Measurements from ENCODE around the gene NHLRC4.
"Not testable (repeated sequence)": the region's sequence is repeated elsewhere in the genome, so short reads cannot be mapped to it uniquely, and the experiment has no call there.

The NHLRC4 gene

DNA sequence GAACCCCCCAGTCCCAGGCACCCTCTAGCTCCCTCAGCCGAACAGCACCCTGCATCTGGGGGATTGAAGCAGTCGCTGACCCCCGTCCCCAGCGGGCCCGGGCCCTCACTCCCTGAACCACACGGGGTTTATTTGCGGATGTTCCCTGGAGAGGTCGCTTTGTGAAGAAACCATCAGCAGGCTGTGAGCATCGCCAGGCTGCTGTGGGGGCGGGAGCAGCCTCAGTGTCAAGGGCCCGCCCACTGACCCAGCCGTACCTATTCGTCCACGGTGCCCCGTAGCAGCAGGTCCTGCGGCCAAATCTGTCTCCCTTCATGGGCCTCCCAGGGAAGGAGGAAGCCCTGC lies 16.6 kb downstream of the NHLRC4 start:
- DNase-seq (ENCODE audit: low spot score), result no peak

DNA sequence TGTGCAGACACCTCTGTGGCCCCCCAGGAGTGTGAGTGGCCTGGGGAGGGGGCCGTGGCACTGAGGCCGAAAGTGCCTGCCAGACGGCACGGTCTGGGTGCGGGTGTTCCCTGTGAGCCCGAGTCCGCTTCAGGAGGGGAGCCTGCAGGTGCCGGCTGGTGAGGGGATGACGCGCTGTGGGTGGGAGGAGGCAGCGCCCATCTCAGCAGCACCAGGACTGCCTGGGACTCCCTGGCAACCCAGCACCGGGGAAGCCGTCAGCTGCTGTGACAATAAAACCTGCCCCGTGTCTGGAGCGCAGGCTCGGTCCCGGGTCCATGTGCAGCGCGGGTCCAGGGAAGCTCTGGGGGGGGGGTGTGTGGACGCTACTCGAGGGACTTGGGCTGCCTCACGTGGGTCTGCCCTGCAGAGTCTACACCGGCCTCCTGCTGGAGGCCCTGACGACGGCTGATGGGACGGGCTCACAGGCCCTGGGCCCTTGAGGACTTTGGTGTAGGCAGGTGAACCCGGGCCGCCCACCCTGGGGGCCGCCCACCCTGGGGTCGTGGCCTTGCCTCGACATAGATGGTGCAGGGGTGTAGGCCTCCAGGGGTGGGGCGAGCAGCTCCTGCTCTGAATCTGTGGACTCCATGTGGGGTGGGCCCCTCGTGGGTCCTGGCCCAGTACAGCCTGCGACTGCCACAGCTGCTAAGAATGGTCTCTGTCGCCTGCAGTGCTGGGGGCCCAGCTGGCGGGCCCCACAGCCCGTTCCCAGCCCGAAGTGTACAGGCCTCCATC lies 17.2 kb downstream of the NHLRC4 start:
- no peak for DNase-seq (ENCODE audit: low spot score)

DNA sequence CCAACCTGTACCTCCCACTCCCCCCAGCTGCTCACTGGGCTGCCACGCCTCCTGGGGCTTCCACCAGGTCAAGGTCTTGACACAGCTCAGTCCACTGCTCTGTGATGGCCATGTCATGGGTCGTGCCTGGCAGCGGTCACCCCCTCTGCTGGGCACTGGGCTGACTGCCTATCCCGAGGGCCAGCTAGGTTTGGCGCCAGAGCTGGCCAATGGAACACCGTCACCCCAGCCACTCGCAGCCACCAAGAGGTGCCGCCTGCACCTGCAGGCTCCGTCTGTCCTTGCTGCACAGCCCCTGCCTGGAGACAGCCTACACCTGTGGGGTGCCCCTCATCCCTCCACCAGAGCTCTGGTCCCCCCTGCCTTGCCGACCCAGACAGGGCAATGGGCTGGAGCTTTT lies 18.5 kb downstream of the NHLRC4 start:
- DNase-seq (ENCODE audit: low spot score), result no peak

DNA sequence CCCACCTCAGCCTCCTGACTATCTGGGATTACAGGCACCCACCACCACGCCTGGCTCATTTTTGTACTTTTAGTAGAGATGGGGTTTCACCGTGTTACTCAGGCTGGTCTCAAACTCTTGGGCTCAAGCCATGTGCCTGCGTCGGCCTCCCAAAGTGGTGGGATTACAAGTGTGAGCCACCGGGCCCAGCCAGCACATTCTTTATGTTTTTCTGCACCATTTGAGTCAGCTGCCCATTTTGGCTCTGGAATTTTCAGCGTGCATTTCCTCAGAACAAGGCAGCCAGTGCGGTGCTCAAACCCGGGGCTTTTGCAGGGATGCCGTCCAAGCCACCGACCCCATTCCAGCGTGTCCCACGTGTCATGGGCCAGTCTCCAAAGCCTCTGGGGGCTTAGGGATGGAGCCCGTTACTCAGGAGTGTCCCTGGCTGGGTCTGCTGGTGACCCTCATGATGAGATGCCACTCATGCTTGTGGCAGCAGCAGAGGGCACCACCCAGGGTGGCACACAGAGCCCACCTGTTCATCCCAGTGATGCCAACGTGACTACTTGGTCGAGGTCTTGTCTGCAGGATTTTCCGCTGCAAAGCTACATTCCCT lies 19.3 kb downstream of the NHLRC4 start:
- no peak for DNase-seq (ENCODE audit: low spot score)

DNA sequence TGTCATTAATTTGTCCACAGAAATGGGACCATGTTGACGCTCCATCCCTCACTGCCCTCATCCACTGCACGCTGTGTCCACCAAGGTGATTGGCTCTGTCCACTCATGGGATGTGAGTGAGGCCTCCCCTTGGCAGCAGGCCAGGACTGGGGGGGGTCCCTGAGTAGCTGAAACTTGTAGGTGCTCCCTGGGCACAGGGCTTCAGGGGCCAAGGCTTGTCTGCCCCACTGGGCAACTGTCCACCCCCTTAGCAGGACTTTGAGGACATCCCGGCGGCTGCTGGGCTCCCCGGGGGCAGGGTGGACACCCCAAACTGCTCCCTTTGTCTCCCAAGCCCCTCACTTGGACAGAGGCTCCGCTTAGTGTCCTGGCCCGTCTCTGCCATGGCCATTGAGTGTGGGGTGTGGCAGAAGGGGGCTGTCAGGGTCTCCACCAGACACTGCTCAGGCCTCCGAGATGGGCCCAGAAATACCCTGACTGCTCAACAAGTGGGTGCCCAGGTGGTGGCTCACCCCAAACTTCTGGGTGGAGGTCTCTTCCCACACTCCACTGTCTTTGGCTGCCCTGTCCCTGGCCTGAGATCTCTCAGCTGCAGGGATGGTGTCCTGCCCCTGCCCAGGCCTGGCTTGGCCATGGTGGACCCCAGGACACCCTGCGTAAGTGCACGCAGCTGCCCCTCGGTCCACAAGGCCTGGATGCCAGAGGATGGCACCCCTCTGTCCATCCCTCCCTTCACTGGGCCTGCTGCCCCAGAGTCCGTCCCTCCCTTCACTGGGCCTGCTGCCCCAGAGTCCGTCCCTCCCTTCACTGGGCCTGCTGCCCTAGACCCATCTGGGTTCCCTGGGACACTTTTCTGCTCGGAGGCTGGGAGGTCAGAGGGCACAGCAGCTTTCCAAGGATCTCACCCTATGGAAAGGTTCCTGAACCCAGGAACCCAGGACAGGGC lies 20.1 kb downstream of the NHLRC4 start:
- DNase-seq (ENCODE audit: low spot score), result no peak

DNA sequence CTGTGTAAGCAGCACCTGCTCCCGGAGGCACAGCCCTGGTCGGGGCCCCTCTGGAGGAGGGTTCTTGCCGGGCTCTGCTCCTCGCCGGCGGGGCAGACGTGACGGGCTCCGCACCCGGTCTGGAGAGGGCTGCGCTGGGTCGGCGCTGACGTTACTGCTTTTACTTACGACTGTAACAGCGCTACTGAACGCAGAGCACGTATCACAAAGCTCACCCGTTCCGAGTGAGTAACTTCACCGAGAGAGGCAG lies 21.8 kb downstream of the NHLRC4 start:
- DNase-seq (ENCODE audit: low spot score), result peak; percentile 55

DNA sequence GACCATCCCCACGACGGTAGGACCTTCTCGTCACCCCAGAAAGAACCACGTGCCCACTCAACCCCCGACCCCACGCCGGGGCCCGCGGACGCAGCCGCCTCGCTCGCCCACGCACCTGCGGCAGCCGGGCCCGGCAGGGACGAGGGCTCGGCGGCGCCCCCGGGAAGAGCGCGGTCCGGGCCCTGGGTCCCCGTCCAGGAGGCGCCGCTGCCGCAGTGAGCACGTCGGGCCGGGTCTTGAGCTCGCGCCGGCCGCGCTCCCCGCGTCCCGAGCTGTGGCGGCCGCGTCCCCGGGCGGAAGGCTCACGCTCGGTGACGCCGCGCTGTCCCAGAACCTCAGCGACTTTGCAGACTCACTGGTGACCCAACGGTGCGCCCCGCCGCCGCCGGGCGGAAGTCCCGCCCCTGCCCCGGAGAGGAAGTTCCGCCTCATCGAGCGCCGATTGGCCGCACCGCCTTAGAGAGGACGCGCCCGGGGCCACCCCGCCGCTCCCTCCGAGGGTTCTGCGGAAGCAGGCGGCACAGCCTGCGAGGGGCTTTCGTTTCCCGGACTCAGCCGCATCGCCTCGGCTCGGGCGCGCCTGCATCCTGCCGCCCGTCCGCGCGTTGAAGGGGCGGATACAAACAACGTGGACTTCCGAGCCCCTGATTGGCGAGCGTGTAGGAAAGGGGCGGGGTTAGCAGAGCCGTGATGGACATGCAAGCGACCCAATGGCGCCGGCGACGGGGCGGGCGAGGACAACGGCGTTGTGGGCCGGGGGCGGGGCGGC lies 22.3 kb downstream of the NHLRC4 start:
- DNase-seq (ENCODE audit: low spot score), result peak; percentile 98

DNA sequence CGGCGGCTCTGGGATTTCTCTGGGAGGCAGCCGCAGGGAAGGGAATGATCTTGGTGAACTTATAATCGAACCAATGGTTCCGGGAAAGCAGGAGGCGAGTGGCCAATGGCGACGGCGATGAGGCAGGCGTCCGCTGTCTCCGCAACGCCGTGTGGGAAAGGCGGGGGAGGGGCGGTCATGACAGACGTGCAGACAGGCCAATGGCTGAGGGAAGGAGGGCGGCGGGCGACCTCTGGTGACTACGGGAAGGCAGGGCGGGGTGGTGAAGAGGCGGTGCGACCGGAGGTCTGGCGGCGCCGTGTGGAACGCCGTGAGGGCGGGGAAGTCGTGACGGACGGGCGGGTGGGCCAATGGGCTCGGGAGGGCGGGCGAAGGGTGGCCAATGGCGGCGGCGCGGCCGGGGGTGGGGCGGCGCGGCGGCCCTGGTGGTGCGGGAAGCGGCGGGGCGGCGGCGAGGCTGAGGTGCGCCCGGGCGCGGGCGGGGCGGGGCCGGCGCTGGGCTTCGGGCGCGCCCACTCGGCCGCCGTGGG lies 22.9 kb downstream of the NHLRC4 start, which contains the start of gene RAB40C:
Gene RAB40C, plus strand, starts transcription at position 409 of the 530 bp plus-strand sequence. CDS start 226 bp downstream, outside the sequence.
- peak; percentile 99 for DNase-seq (ENCODE audit: low spot score)

DNA sequence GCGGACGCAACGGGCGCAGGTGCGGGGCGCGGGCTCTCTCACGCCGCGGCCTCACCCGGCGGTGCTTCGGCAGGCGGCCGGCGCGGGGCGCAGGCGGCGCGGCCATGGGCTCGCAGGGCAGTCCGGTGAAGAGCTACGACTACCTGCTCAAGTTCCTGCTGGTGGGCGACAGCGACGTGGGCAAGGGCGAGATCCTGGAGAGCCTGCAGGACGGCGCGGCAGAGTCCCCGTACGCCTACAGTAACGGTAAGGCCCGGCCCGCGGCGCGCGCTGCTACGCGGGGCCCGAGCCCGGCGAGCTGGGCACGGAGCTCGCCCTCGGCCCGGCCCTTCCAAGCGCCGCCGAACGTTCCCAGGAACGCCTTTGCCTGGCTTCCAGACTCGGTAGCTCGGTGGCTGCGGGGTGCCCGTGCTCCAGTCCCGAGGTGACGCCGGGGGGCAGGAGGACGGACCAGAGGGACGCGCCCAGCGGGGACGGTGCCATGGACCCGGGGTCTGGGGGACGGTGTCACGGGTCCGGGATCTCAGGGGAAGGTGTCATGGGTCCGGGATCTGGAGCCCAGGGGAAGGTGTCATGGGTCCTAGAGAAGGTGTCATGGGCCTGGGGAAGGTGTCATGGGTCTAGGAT lies 23.5 kb downstream of the NHLRC4 start:
- no peak for DNase-seq (ENCODE audit: low spot score)

DNA sequence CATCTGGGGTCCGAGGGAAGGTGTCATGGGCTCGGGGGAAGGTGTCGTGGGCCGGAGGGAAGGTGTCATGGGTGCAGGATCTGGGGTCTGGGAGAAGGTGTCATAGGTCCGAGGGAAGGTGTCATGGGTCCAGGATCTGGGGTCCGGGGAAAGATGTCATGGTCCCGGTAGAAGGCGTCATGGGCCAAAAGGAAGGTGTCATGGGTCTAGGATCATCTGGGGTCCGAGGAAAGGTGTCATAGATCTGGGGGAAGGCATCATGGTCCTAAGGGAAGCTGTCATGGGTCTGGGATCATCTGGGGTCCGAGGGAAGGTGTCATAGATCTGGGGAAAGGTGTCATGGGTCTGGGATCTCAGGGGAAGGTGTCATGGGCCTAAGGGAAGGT lies 24.0 kb downstream of the NHLRC4 start:
- no peak for DNase-seq (ENCODE audit: low spot score)

DNA sequence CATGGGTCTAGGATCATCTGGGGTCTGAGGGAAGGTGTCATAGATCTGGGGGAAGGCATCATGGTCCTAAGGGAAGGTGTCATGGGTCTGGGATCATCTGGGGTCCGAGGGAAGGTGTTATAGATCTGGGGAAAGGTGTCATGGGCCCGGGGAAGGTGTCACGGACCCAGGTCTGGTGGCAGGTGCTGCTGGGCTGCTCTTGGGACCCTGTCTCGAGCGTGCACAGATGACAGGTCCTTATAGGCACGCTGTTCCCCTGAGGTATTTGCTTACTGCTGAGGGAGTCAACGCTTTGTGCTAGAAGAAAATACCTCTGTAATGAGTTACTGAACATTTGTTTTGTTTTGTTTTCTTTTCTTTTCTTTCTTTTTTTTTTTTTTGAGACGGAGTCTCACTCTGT lies 24.4 kb downstream of the NHLRC4 start:
- DNase-seq (ENCODE audit: low spot score), result no peak

DNA sequence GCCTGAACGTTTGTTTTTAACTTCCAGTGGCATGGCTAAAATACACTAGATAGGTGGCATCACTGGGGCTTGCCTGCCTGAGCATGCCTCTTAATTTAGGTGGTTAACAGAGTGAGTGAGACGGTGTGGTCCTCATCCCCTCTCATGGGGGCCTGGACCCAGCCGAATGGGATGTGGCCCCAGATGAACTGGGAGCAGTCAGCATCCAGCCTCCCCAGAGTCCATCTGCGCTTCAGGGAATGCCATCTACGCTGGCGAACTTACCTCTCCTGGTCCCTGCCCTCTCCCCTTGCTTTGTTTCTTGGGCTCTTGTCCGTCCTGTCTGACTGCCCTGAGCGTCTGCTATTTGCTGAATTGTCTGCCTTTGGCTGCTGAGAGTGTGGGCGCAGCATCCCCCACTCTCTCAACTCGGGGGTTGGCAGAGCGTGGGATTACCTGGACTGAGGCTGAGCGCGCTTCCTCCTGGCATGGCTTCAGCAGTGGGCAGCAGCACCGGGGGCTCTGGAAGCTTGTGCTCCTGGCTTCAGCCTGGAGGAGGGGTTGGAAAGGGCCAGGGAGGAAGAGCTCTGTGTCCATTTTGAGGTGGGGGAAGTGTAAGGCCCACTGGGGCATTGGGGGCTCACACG lies 25.2 kb downstream of the NHLRC4 start:
- DNase-seq (ENCODE audit: low spot score), result no peak

DNA sequence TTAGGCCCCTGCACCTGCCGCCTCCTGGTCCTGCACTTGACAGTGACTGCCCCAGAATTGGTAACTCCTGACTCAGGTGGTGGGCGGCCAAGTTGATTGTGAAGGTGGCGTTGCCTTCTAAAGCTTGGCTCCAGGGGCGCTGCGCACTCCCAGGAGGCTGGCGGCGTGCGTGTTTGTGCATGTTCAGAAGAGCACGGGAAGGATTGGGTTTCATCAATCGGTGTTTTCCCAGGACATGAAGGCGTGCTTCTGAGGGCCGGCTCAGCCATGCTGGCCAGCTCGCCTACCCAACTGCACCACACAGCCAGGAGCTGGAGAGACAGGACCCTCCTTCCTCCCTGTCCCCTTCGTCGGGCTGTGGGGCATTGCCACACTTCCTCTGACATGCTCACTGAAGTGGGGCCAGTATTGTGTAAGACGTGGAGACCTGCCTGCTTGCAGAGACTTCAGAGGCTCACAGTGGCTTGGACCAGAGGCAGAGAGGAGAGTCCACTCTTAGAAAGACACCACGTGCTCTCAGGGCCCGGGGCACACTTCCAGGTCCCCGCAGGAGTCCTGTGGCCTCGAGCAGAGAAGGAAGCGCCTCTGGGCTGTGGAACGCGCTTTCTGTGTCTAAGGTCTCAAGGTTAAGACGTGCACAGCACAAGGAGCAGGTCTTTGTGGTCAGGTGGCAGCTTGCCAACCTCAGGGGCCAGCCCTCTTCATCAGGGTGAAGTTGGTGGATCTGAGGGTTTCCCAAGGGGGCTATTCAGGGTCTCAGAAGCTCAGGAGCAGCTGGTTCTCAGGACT lies 25.9 kb downstream of the NHLRC4 start:
- no peak for DNase-seq (ENCODE audit: low spot score)

DNA sequence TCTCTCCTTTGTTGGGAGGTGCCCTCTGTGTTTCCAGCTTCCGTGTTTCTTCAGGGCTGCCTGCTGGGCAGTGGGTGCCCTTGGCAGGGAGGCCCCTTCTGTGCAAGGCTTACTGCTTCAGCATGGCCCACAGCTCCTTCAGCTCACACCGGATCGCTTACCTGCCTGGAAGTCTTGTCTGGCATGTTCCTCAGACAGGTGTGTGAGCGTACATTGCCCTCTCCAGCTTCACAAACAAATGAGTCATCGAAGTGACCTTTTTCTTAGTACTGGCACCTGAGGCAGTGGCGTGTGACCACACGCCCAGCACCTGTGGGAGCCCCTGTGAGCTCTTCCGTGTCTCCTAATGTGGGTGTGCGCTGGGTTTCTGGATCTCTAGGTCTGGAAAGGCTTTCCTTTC lies 26.6 kb downstream of the NHLRC4 start:
- no peak for DNase-seq (ENCODE audit: low spot score)

DNA sequence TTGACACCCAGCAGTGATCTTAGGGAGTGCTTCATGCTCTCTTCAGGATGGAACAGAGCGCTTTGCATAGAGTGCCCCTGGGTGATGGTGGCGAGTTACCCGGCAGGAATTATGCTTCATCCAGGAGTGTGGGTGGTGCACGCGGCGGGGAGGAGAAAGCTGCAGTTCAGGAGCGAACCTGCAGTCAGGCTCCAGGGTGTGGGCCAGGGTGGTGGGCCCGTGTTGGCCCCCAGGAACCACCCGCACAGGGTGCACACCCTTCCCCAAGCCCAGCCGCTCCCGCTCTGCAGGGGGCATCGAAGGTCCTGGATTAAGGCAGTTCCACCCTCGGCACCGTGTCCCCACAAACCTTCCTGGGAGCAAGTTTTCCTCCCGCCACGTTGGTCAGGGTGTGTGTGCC lies 27.0 kb downstream of the NHLRC4 start:
- no peak for DNase-seq (ENCODE audit: low spot score)

DNA sequence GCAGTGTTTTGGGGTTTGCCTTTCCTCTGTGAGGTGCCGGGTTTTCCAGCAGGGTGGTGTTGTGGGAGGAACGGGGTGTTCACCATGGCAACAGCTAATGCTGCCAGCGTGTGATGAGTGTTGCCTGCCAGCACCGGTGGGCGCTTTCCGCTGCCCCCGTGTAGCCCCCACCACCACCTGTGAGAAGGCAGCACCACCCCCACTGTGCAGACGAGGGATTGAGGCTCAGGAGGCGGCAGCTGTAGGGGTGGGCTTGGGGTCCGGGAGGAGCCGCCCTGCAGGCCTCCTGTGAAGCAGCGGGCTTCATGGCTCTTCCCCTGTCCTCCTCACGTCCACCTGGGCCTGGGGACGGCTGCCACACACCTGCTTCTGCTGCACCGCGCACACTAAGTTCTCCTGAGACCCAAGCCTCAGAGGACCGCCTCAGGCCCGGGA lies 28.3 kb downstream of the NHLRC4 start:
- DNase-seq (ENCODE audit: low spot score), result no peak

DNA sequence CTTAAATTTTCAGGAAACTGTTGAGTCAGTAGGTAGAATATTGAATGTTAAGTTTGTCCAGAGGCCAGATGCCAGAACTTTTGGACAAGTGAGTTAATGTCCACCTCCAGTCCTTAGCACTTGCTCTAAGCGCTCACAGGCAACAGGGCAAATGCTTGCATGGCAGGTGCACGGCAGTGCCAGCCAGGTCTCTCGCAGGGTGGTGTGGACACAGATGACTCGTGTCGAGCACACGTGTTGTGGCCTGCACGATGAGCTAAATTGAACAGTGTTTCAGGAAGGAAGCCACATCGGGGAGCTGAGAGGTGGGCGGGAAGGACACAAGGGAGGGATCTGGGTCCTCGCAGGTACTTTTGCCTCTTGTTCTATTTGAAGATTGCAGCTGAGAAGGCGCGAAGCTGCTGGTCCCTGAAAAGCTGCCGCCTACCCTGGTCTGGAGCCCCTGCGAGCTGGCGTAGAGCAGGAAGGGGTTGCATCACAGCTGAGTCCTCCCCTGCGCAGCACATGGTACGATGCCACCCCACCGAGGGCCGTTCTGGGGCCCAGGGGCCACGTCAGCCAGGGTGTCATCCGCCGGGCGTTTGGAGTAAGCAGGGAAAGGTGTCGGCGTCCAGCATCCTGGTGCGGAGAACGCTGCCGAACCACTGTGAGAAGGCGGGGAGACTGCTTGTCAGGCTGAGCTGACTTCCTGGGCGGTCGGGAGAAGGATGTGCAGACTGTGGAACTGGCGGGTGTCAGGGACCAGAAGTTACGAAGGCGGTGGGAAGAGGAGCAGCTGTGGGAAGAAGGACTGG lies 29.3 kb downstream of the NHLRC4 start:
- no peak for DNase-seq (ENCODE audit: low spot score)

DNA sequence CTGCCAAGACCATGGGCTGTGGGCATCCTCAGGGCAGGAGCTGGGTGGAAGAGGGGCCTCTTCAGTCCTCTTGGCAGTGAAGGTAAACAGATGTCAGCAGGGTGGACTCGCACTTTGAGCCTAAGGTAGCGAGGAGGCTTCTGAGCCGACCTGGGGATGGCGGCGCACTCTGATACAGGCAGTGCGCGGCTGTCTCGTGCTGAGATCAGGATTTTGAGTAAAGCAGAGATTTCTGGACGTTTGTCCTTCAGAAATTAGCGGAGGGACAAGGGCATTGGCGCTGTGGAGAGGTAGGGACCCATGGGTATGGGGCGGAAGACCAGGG lies 29.9 kb downstream of the NHLRC4 start:
- DNase-seq (ENCODE audit: low spot score), result no peak

DNA sequence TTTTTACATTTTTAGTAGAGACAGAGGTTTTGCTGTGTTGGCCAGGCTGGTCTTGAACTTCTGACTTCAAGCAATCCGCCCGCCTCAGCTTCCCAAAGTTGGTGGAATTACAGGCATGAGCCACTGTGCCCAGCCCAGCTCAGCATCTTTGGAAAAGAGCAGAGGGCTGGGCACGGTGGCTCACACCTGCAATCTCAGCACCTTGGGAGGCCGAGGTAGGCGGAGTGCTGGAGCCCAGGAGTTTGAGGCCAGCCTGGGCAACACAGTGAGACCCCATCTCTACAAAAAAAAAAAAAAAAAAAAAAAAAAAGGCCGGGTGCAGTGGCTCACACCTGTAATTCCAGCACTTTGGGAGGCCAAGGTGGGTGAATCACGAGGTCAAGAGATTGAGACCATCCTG lies 30.9 kb downstream of the NHLRC4 start:
- not testable (repeated sequence) for DNase-seq (ENCODE audit: low spot score)
